Neural crest cell (in vitro differentiated cells): Measurements from ENCODE around the gene DUSP5. TPM values are rescaled to one million over a fixed set of nuclear protein-coding genes. Genes with fewer than 3 reads are reported as not detected.

Source experiments
- DNase-seq: peaks from one replicate; pipeline ENCODE4 v3.0.0; 2021; ENCODE audit warnings: low read depth, mixed read lengths, low spot score
- H3K27ac Mint-ChIP-seq: one replicate; pipeline ENCODE4 v1.8.0; 2021; ENCODE audit warnings: mild to moderate bottlenecking, mixed read lengths; ENCODE audit not compliant: unreplicated experiment
- H3K27me3 Mint-ChIP-seq: 2 replicates; pipeline ENCODE4 v1.8.0; 2021; ENCODE audit warnings: low read depth, mild to moderate bottlenecking, mixed read lengths
- H3K36me3 Mint-ChIP-seq: 2 replicates; pipeline ENCODE4 v1.8.0; 2021; ENCODE audit warnings: low read depth, mild to moderate bottlenecking, mixed read lengths
- H3K4me1 Mint-ChIP-seq: 2 replicates; pipeline ENCODE4 v1.8.0; 2021; ENCODE audit warnings: mixed read lengths
- H3K4me3 Mint-ChIP-seq: one replicate; pipeline ENCODE4 v1.8.0; 2021; ENCODE audit warnings: mild to moderate bottlenecking, mixed read lengths
- H3K9me3 Mint-ChIP-seq: 2 replicates; pipeline ENCODE4 v1.8.0; 2021; ENCODE audit warnings: mixed read lengths
- total RNA-seq: library from RNA; stranded (reverse); gene quantifications from 2 replicates; pipeline ENCODE4 v1.2.1, GENCODE V29; 2021
- TF ChIP-seq, protein P1 (sequence below): fragments of 200-600 bp; sonication (generic); conservative IDR thresholded peaks from 2 replicates; pipeline ENCODE4 v1.5.0; 2021; ENCODE audit warnings: antibody characterized with exemption, mild to moderate bottlenecking

Gene DUSP5
- total RNA-seq, 1 donor from 2014 or later, result 2.5 TPM

- Mint-ChIP-seq H3K27me3 (peaks cover 45% of the 10 kb centered on the region), H3K4me1 (peaks cover 43% of the 10 kb centered on the region), H3K4me3 (peak overlapping the region; percentile 85), H3K9me3 (no peaks in the 10 kb centered on the region), H3K36me3 (no peaks in the 10 kb centered on the region), H3K27ac (no peak overlapping the region)
- TF ChIP-seq, protein P1, sequence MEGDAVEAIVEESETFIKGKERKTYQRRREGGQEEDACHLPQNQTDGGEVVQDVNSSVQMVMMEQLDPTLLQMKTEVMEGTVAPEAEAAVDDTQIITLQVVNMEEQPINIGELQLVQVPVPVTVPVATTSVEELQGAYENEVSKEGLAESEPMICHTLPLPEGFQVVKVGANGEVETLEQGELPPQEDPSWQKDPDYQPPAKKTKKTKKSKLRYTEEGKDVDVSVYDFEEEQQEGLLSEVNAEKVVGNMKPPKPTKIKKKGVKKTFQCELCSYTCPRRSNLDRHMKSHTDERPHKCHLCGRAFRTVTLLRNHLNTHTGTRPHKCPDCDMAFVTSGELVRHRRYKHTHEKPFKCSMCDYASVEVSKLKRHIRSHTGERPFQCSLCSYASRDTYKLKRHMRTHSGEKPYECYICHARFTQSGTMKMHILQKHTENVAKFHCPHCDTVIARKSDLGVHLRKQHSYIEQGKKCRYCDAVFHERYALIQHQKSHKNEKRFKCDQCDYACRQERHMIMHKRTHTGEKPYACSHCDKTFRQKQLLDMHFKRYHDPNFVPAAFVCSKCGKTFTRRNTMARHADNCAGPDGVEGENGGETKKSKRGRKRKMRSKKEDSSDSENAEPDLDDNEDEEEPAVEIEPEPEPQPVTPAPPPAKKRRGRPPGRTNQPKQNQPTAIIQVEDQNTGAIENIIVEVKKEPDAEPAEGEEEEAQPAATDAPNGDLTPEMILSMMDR, result no peak
- DNase-seq, result no peak
Observed at GRCh38 chr10:110498982-110499795, 1.5 kb downstream of the DUSP5 start.

DNA sequence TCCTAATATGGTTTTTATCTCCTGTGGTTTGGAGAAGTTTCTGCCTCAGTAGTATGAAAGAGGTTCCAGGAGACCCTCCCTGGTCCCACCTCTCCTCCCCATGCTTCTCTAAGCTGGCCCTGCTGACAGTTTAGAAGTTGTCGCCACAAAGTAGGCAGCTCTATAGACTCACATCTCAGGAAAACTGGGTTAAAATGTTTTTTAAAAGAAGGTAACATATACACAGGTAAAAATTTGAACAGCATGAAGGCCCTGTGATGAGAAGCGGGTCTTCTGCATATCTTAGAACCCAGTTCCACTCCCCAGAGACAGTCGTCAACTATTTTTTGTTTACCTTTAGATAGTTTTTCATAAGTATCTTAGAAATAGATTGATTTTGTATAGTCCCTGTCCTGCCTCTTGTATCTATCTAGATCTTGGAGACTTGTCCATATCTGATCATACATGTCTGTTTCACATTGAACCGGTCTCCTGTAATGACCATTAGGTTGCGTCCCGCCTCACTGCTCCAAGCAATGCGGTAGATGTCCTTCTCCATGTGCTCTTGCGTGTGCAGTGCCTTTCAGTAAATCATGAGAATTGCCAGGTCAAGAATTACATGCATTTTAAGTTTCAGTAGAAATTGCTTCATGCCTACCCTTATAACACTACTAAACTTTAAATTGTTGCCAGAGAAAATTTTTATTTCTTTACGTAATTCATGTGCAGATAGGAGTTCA is 2.2 kb downstream of the DUSP5 start:
- Mint-ChIP-seq H3K36me3 (no peaks in the 10 kb centered on the region), H3K9me3 (no peaks in the 10 kb centered on the region), H3K4me1 (peaks cover 43% of the 10 kb centered on the region), H3K4me3 (peak overlapping the region; percentile 85), H3K27ac (no peak overlapping the region), H3K27me3 (peaks cover 45% of the 10 kb centered on the region)
- DNase-seq, result no peak
- TF ChIP-seq, protein P1, result no peak

DNA sequence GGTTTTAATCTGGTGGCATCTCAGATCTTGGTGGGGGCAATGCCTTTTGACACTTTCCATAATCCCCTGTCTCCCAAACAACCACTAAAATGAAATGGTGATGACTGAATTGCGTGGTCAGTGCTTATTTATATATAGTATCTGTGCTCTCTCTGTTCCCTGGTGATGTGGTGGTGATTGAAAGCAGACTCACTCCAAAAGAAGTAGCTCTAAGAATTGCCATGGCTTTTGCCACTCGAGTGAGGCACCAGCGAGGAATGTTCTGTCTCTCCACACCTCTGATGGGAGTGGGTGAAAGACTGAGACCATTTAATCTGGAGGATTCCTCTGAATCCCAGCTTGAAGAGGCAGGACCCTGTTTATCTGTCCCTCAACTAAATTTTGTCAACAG is 2.8 kb downstream of the DUSP5 start:
- peaks cover 42% of the 10 kb centered on the region for H3K4me1 Mint-ChIP-seq
- no peak overlapping the region for H3K27ac Mint-ChIP-seq
- peaks cover 45% of the 10 kb centered on the region for H3K27me3 Mint-ChIP-seq
- H3K4me3 Mint-ChIP-seq, result peak overlapping the region; percentile 85
- no peak for DNase-seq
- H3K36me3 Mint-ChIP-seq, result no peaks in the 10 kb centered on the region
- no peaks in the 10 kb centered on the region for H3K9me3 Mint-ChIP-seq
- TF ChIP-seq, protein P1, result no peak

- no peaks in the 10 kb centered on the region for H3K9me3 Mint-ChIP-seq
- H3K27me3 Mint-ChIP-seq, result peaks cover 42% of the 10 kb centered on the region
- DNase-seq, result no peak
- TF ChIP-seq, protein P1, result no peak
- H3K36me3 Mint-ChIP-seq, result no peaks in the 10 kb centered on the region
- H3K4me1 Mint-ChIP-seq, result peaks cover 34% of the 10 kb centered on the region
- H3K4me3 Mint-ChIP-seq, result peak overlapping the region; percentile 25
- no peak overlapping the region for H3K27ac Mint-ChIP-seq
Observed at GRCh38 chr10:110501142-110501937, 3.6 kb downstream of the DUSP5 start.

- Mint-ChIP-seq H3K27ac (no peak overlapping the region), H3K36me3 (peaks cover 4% of the 10 kb centered on the region), H3K4me1 (peaks cover 25% of the 10 kb centered on the region), H3K9me3 (no peaks in the 10 kb centered on the region), H3K4me3 (no peak overlapping the region), H3K27me3 (peaks cover 33% of the 10 kb centered on the region)
- TF ChIP-seq, protein P1, result no peak
- no peak for DNase-seq
Observed at GRCh38 chr10:110502072-110502845, 4.6 kb downstream of the DUSP5 start.
